Ovary (tissue), 9 donors: ENCODE results near the gene KYNU. TPM values are rescaled to one million over a fixed set of nuclear protein-coding genes. Genes with fewer than 3 reads are reported as not detected.

Experiments used
- DNase-seq, 5 donors: peaks; one replicate each; pipeline ENCODE4 v3.0.0-alpha.2; 2019 to 2020
- H3K27ac ChIP-seq, 2 donors: fragments of 200-600 bp; one replicate each; pipeline versions ENCODE4 v1.5.1 to v1.8.0; 2019 to 2022
- H3K27me3 ChIP-seq: fragments of 200-600 bp; one replicate; pipeline ENCODE4 v1.8.0; 2022
- H3K36me3 ChIP-seq: fragments of 200-600 bp; sonication (generic); one replicate; pipeline ENCODE4 v1.5.1; 2019
- H3K4me1 ChIP-seq: one replicate; pipeline ENCODE4 v1.8.1; 2013; ENCODE audit warnings: mild to moderate bottlenecking, moderate library complexity; ENCODE audit not compliant: insufficient read depth
- H3K4me3 ChIP-seq: fragments of 200-600 bp; sonication (generic); one replicate; pipeline ENCODE4 v1.5.1; 2017
- H3K9me3 ChIP-seq, 2 donors: fragments of 200-600 bp in 1 of 2; sonication (generic) in 1 of 2; one replicate each; pipeline versions ENCODE4 v1.5.1 to v1.8.1; 2013 to 2019; ENCODE audit warnings: mild to moderate bottlenecking in 1 of 2, moderate library complexity in 1 of 2
- CTCF ChIP-seq, 3 donors: fragments of 450-650 bp in 2 of 3; fragments of 200-600 bp in 1 of 3; IDR thresholded peaks; one replicate each; pipeline versions ENCODE4 v1.5.1 to v1.8.0; 2016 to 2022; ENCODE audit warnings: antibody characterized with exemption in 3 of 3, mild to moderate bottlenecking in 1 of 3
- EP300 ChIP-seq: sonication (generic); formaldehyde crosslinking; IDR thresholded peaks from one replicate; pipeline ENCODE4 v1.6.1; 2017; ENCODE audit warnings: antibody characterized with exemption
- POLR2A ChIP-seq: fragments of 450-650 bp; IDR thresholded peaks from one replicate; pipeline ENCODE4 v1.6.1; 2017; ENCODE audit warnings: antibody characterized with exemption, mild to moderate bottlenecking, moderate library complexity
- whole genome bisulfite sequencing, 3 donors: extraction: QIAGEN DNeasy Blood & Tissue Kit in 1 of 3; methylation state at CpG; one replicate each; pipeline versions ENCODE4 v1.1.5 to v1.1.7; 2013 to 2017; 5-methylcytosine and 5-hydroxymethylcytosine counted together
- intact Hi-C, 4 donors: fragments of 100-400 bp; cut with DNase I; formaldehyde crosslinking; loops; one replicate each; pipeline versions ENCODE4 v1.11.0 to v1.15.1; 2022 to 2023
- polyA plus RNA-seq, 2 donors: library from polyadenylated mRNA; stranded (reverse); fragments of 200-250 nt in 1 of 2; fragments of 350-450 nt in 1 of 2; fragmentation: Illumina TruSeq in 1 of 2; extraction: RNeasy Lipid Tissue Mini Kit (QIAGEN cat#74804) in 1 of 2; gene quantifications; one replicate each; pipeline ENCODE4 v1.2.3, GENCODE V29; 2013 to 2014
- total RNA-seq, 7 donors: library from RNA; depleted of rRNA in 2 of 7; stranded (reverse); fragments of >200 nt in 2 of 7; fragmentation: NEBNext Ultra II Directional in 3 of 7; extraction: Animal tissue kit (Norgen Biotek cat#: 25700) in 3 of 7; gene quantifications; one replicate each; pipeline versions ENCODE4 v1.1.0 to v1.2.4, GENCODE V29; 2016 to 2023
- donor health status: DM: no; HTN: no; CAD: no; lungs with moderate emphysema.
- donor health status: DM: no; HTN: no; CAD: no.
- donor health status: Bipolar disorder and iron deficiency.
- donor health status: DM: yes; HTN: yes; CAD: no.
- donor health status: DM: no; HTN: no; CAD: no.
- donor health status: DM: yes; HTN: yes; CAD: no.

KYNU gene
- total and polyA plus RNA-seq, 9 donors, result 0.40 to 3.2 (median 0.74) TPM

GRCh38 chr2:142981069-142981378 lies 103.6 kb downstream of the KYNU start:
- Histone ChIP-seq H3K36me3 (no peaks in the 10 kb centered on the region), H3K4me3 (no peak overlapping the region), H3K27ac (no peak overlapping the region), H3K4me1 (no peaks in the 10 kb centered on the region), H3K27me3 (no peaks in the 10 kb centered on the region), H3K9me3 (no peaks in the 10 kb centered on the region)
- intact Hi-C loops, result no loop called here
- WGBS, 3 donors, result 1 to 15% (median 7%) methylated on average over 1 of the region's 1 CpG
- TF ChIP-seq EP300 (no peak), CTCF (IDR thresholded peaks at IDR 0.05) (no peak), POLR2A (no peak)
- DNase-seq, result no peak

GRCh38 chr2:142981756-142982155 lies 104.3 kb downstream of the KYNU start:
- 72 to 78% (median 72%) methylated on average over 3 of the region's 3 CpGs for WGBS, 3 donors
- Histone ChIP-seq H3K27ac (no peak overlapping the region), H3K36me3 (no peaks in the 10 kb centered on the region), H3K4me1 (no peaks in the 10 kb centered on the region), H3K27me3 (no peaks in the 10 kb centered on the region), H3K9me3 (no peaks in the 10 kb centered on the region), H3K4me3 (no peak overlapping the region)
- DNase-seq, result no peak
- no peak for TF ChIP-seq POLR2A
- TF ChIP-seq EP300, result no peak
- no peak for TF ChIP-seq CTCF (IDR thresholded peaks at IDR 0.05)
- intact Hi-C loops, result no loop called here

GRCh38 chr2:142983174-142983573 lies 105.7 kb downstream of the KYNU start:
- Histone ChIP-seq H3K36me3 (no peaks in the 10 kb centered on the region), H3K9me3 (no peaks in the 10 kb centered on the region), H3K4me1 (no peaks in the 10 kb centered on the region), H3K4me3 (no peak overlapping the region), H3K27me3 (no peaks in the 10 kb centered on the region), H3K27ac (no peak overlapping the region)
- 91 to 97% (median 95%) methylated on average over 1 of the region's 1 CpG for WGBS, 3 donors
- no peak for TF ChIP-seq POLR2A
- no peak for TF ChIP-seq CTCF (IDR thresholded peaks at IDR 0.05)
- TF ChIP-seq EP300, result no peak
- no peak for DNase-seq
- intact Hi-C loops, result no loop called here

- intact Hi-C loops, result no loop called here
- TF ChIP-seq EP300, result no peak
- no peak for TF ChIP-seq POLR2A
- TF ChIP-seq CTCF (IDR thresholded peaks at IDR 0.05), result no peak
- 91 to 95% (median 93%) methylated on average over 2 of the region's 2 CpGs for WGBS, 3 donors
Observed at GRCh38 chr2:142984657-142985056, 107.2 kb downstream of the KYNU start.

GRCh38 chr2:142987044-142987443 lies 109.6 kb downstream of the KYNU start:
- Histone ChIP-seq H3K36me3 (no peaks in the 10 kb centered on the region), H3K27ac (no peak overlapping the region), H3K4me1 (no peaks in the 10 kb centered on the region), H3K4me3 (no peak overlapping the region), H3K9me3 (no peaks in the 10 kb centered on the region), H3K27me3 (no peaks in the 10 kb centered on the region)
- TF ChIP-seq POLR2A, result no peak
- TF ChIP-seq CTCF (IDR thresholded peaks at IDR 0.05), result no peak
- 80 to 93% (median 86%) methylated on average over 2 of the region's 2 CpGs for WGBS, 3 donors
- intact Hi-C loops, result no loop called here
- DNase-seq, result no peak

More at GRCh38 chr2:142984657-142985056, 107.2 kb downstream of the KYNU start:
- Histone ChIP-seq H3K4me1 (no peaks in the 10 kb centered on the region), H3K27me3 (no peaks in the 10 kb centered on the region), H3K27ac (no peak overlapping the region), H3K4me3 (no peak overlapping the region), H3K9me3 (no peaks in the 10 kb centered on the region), H3K36me3 (no peaks in the 10 kb centered on the region)
- DNase-seq, result no peak
